Natural killer cell treated with Interleukin-12 subunit alpha and Interleukin-12 subunit beta and Interleukin-15 and Interleukin-18, amount 100 ng/mL, for 72 hours (primary cell): ENCODE measurements around the gene GPLD1. TPM values are rescaled to one million over a fixed set of nuclear protein-coding genes. Genes with fewer than 3 reads are reported as not detected.

ENCODE experiments used
- ATAC-seq, 2 donors: fragments of 150-1000 bp; cut with Tn5 transposase in 1 of 2; sonication (Bioruptor Pico), chemical (Tn5 transposase) in 1 of 2; 2 replicates each; pipeline ENCODE4 v1.10.0; 2021
- DNase-seq: peaks from one replicate; pipeline ENCODE4 v3.0.0; 2022; ENCODE audit warnings: low spot score
- H3K27ac Mint-ChIP-seq, 2 donors: 1 replicate in 1 of 2; 2 replicates in 1 of 2; pipeline ENCODE4 v1.8.0; 2022; ENCODE audit warnings: mixed read lengths in 2 of 2, mild to moderate bottlenecking in 1 of 2, moderate library complexity in 1 of 2
- H3K27me3 Mint-ChIP-seq, 2 donors: 1 replicate in 1 of 2; 2 replicates in 1 of 2; pipeline ENCODE4 v1.8.0; 2022; ENCODE audit warnings: mixed read lengths in 2 of 2
- H3K36me3 Mint-ChIP-seq: one replicate; pipeline ENCODE4 v1.8.0; 2022; ENCODE audit warnings: mixed read lengths
- H3K4me1 Mint-ChIP-seq, 2 donors: 1 replicate in 1 of 2; 2 replicates in 1 of 2; pipeline ENCODE4 v1.8.0; 2022; ENCODE audit warnings: low read depth in 2 of 2, mixed read lengths in 2 of 2, mild to moderate bottlenecking in 1 of 2
- H3K4me3 Mint-ChIP-seq: one replicate; pipeline ENCODE4 v1.8.0; 2022; ENCODE audit warnings: mixed read lengths
- H3K9me3 Mint-ChIP-seq: 2 replicates; pipeline ENCODE4 v1.8.0; 2022; ENCODE audit warnings: mixed read lengths
- total RNA-seq, 2 donors: library from RNA; stranded (reverse); gene quantifications; one replicate each; pipeline ENCODE4 v1.2.3, GENCODE V29; 2022

GPLD1 gene
- total RNA-seq, 2 donors from 2014 or later, result 0.45 to 0.81 TPM

GRCh38 chr6:24455061-24455460 is 34.3 kb downstream of the GPLD1 start:
- H3K27me3 Mint-ChIP-seq, result no peaks in the 10 kb centered on the region
- no peaks in the 10 kb centered on the region for H3K36me3 Mint-ChIP-seq
- no peak overlapping the region for H3K4me3 Mint-ChIP-seq
- no peak for DNase-seq
- no peak for ATAC-seq
- H3K9me3 Mint-ChIP-seq, result no peaks in the 10 kb centered on the region
- no peak overlapping the region for H3K27ac Mint-ChIP-seq
- H3K4me1 Mint-ChIP-seq, result no peaks in the 10 kb centered on the region

DNA sequence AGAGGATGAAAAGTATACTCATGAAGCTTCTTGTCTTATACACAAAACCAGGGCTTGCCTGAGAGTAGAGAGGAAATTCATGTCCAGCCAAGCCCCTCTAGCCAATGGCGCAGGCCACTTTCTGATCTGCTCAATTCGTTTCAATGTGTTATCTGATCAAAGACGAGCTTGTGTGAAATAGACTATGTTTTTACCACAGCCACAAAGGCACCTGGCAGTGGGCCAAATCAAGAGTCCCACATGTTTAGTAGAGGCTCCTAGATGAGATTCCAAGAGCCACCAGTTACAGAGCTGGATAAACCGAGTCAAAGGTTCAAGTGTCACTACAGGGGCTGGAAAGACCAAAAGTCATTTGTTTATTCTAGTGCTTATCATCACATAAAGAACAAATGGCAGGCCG is 34.9 kb downstream of the GPLD1 start:
- Mint-ChIP-seq H3K36me3 (no peaks in the 10 kb centered on the region), H3K9me3 (no peaks in the 10 kb centered on the region), H3K27me3 (no peaks in the 10 kb centered on the region), H3K4me3 (no peak overlapping the region), H3K4me1 (no peaks in the 10 kb centered on the region), H3K27ac (no peak overlapping the region)
- no peak for ATAC-seq
- DNase-seq, result no peak

DNA sequence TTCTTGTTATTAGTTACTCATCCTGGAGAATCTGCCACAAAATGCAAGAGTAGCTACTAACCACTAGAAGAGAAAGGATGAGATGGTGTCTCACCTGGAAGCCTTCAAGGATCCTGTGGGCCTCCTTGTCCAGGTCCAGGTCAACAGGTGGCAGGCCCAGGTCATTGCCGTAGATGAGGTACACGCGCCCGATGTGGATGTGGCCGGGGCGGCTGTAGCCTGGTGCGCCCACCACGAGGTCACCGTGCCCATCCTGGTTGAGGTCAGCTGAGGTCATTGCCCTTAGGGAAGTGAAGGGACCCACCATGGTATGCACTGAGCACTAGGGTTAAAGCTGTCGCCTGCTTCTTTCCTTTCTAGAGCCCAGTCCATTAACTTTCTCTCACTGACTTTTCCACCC is 35.5 kb downstream of the GPLD1 start:
- no peaks in the 10 kb centered on the region for H3K4me1 Mint-ChIP-seq
- H3K27me3 Mint-ChIP-seq, result no peaks in the 10 kb centered on the region
- ATAC-seq, result no peak
- H3K36me3 Mint-ChIP-seq, result no peaks in the 10 kb centered on the region
- H3K27ac Mint-ChIP-seq, result no peak overlapping the region
- H3K9me3 Mint-ChIP-seq, result no peaks in the 10 kb centered on the region
- H3K4me3 Mint-ChIP-seq, result no peak overlapping the region
- DNase-seq, result no peak

GRCh38 chr6:24451581-24452388 is 37.6 kb downstream of the GPLD1 start:
- Mint-ChIP-seq H3K9me3 (no peaks in the 10 kb centered on the region), H3K4me1 (no peaks in the 10 kb centered on the region), H3K36me3 (no peaks in the 10 kb centered on the region), H3K27me3 (no peaks in the 10 kb centered on the region), H3K4me3 (no peak overlapping the region), H3K27ac (no peak overlapping the region)
- DNase-seq (no peak), ATAC-seq (no peak)

DNA sequence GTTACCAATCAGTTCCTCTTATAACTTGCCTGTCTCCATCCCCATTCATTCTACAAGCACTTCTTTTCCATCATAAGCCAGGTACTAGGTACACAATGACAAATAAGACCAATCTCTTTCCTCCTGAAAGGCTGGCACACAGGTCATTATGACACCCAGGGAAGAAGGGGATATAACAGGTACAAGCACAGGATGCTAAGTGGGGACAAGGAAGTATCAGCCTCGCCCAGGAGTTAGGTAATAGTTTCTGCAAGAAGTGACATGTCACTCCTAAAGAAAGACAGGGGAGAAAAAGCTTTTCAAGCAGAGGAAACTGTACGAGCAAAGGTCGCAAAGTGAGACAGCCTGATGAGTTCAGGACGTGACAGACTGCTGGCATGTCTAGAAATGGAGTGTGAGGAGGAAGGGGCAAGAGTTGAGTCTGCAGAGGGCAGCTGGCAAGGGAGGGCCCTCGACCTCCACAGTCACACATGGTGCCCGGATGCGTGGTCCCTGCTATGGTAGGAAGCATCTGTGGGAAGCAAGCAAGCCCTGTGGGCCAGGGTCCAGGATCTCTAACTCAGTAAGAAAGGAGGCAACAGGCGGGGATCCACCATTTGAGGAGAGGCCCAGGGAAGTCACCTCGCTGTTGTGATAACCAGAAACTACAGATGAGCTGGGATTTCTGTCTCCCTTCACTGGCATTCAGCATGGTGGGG is 40.4 kb downstream of the GPLD1 start:
- Mint-ChIP-seq H3K9me3 (no peaks in the 10 kb centered on the region), H3K36me3 (no peaks in the 10 kb centered on the region), H3K27ac (no peak overlapping the region), H3K4me3 (no peak overlapping the region), H3K27me3 (no peaks in the 10 kb centered on the region), H3K4me1 (no peaks in the 10 kb centered on the region)
- no peak for DNase-seq
- no peak for ATAC-seq

GRCh38 chr6:24448396-24448795 is 41.0 kb downstream of the GPLD1 start:
- no peaks in the 10 kb centered on the region for H3K4me1 Mint-ChIP-seq
- H3K27me3 Mint-ChIP-seq, result no peaks in the 10 kb centered on the region
- H3K9me3 Mint-ChIP-seq, result no peaks in the 10 kb centered on the region
- no peaks in the 10 kb centered on the region for H3K36me3 Mint-ChIP-seq
- ATAC-seq, result no peak
- no peak overlapping the region for H3K4me3 Mint-ChIP-seq
- DNase-seq, result no peak
- no peak overlapping the region for H3K27ac Mint-ChIP-seq

GRCh38 chr6:24446670-24447069 is 42.7 kb downstream of the GPLD1 start:
- Mint-ChIP-seq H3K4me3 (no peak overlapping the region), H3K27ac (no peak overlapping the region), H3K36me3 (no peaks in the 10 kb centered on the region), H3K4me1 (no peaks in the 10 kb centered on the region), H3K27me3 (no peaks in the 10 kb centered on the region), H3K9me3 (no peaks in the 10 kb centered on the region)
- ATAC-seq, result no peak
- no peak for DNase-seq

- no peaks in the 10 kb centered on the region for H3K36me3 Mint-ChIP-seq
- no peaks in the 10 kb centered on the region for H3K27me3 Mint-ChIP-seq
- H3K27ac Mint-ChIP-seq, result no peak overlapping the region
- peak in 1 of 2 donors; percentile 20 for ATAC-seq
- DNase-seq, result no peak
- no peaks in the 10 kb centered on the region for H3K4me1 Mint-ChIP-seq
- no peak overlapping the region for H3K4me3 Mint-ChIP-seq
- no peaks in the 10 kb centered on the region for H3K9me3 Mint-ChIP-seq
Measured at GRCh38 chr6:24445704-24446103, 43.7 kb downstream of the GPLD1 start.

DNA sequence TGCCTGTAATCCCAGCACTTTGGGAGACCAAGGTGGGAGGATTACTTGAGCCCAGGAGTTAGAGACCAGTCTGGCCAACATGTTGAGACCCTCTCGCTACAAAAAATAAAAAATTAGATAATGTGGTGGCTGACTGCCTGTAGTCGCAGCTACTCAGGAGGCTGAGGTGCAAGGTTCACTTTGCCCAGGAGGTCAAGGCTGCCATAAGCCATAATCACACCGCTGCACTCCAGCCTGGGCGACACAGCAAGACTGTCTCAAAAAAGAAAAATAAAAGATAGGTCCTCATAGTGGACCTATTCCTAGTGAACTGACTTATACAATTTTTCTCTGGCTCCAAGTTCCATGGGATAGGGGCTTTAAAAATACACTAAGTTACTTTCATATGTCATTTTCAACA is 44.8 kb downstream of the GPLD1 start:
- ATAC-seq (no peak), DNase-seq (no peak)
- no peaks in the 10 kb centered on the region for H3K36me3 Mint-ChIP-seq
- no peak overlapping the region for H3K4me3 Mint-ChIP-seq
- H3K27me3 Mint-ChIP-seq, result no peaks in the 10 kb centered on the region
- no peaks in the 10 kb centered on the region for H3K4me1 Mint-ChIP-seq
- no peaks in the 10 kb centered on the region for H3K9me3 Mint-ChIP-seq
- no peak overlapping the region for H3K27ac Mint-ChIP-seq

GRCh38 chr6:24441599-24441904 is 47.8 kb downstream of the GPLD1 start:
- Mint-ChIP-seq H3K4me3 (no peak overlapping the region), H3K27ac (no peak overlapping the region), H3K4me1 (no peaks in the 10 kb centered on the region), H3K9me3 (no peaks in the 10 kb centered on the region), H3K36me3 (no peaks in the 10 kb centered on the region), H3K27me3 (no peaks in the 10 kb centered on the region)
- ATAC-seq (no peak), DNase-seq (no peak)

GRCh38 chr6:24440897-24441598 is 48.3 kb downstream of the GPLD1 start:
- no peaks in the 10 kb centered on the region for H3K36me3 Mint-ChIP-seq
- no peaks in the 10 kb centered on the region for H3K27me3 Mint-ChIP-seq
- no peaks in the 10 kb centered on the region for H3K9me3 Mint-ChIP-seq
- H3K4me1 Mint-ChIP-seq, result no peaks in the 10 kb centered on the region
- no peak for ATAC-seq
- no peak overlapping the region for H3K27ac Mint-ChIP-seq
- no peak for DNase-seq
- no peak overlapping the region for H3K4me3 Mint-ChIP-seq

GRCh38 chr6:24439858-24440539 is 49.4 kb downstream of the GPLD1 start:
- H3K27me3 Mint-ChIP-seq, result no peaks in the 10 kb centered on the region
- H3K9me3 Mint-ChIP-seq, result no peaks in the 10 kb centered on the region
- DNase-seq, result no peak
- no peaks in the 10 kb centered on the region for H3K36me3 Mint-ChIP-seq
- ATAC-seq, result no peak
- H3K27ac Mint-ChIP-seq, result no peak overlapping the region
- H3K4me1 Mint-ChIP-seq, result no peaks in the 10 kb centered on the region
- no peak overlapping the region for H3K4me3 Mint-ChIP-seq

DNA sequence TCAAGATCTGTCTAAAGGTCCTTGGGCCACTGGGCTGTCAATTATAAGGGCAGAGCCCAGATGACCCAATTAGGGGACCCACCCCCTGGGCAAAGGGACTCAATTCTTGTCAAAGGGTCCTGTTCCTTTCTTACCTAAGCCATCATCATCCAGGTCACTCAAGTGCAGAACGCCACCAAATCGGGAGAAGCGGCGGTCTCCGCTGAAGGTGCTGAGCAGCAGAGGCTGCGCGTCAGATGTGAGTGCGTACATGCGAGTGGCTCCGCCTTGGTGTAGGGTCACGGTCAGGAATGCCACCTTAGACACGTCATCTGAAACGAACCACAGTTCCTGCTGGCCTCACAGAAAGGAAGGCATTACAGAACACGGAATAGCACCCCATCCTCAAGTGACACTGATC is 52.4 kb downstream of the GPLD1 start:
- H3K36me3 Mint-ChIP-seq, result no peaks in the 10 kb centered on the region
- no peaks in the 10 kb centered on the region for H3K4me1 Mint-ChIP-seq
- no peaks in the 10 kb centered on the region for H3K9me3 Mint-ChIP-seq
- ATAC-seq, result no peak
- no peak overlapping the region for H3K4me3 Mint-ChIP-seq
- no peaks in the 10 kb centered on the region for H3K27me3 Mint-ChIP-seq
- H3K27ac Mint-ChIP-seq, result no peak overlapping the region
- no peak for DNase-seq

- Mint-ChIP-seq H3K27me3 (no peaks in the 10 kb centered on the region), H3K36me3 (no peaks in the 10 kb centered on the region), H3K27ac (peak overlapping the region in 1 of 2 donors; percentile 43), H3K4me3 (no peak overlapping the region), H3K4me1 (no peaks in the 10 kb centered on the region), H3K9me3 (no peaks in the 10 kb centered on the region)
- DNase-seq, result no peak
- no peak for ATAC-seq
Measured at GRCh38 chr6:24432611-24433010, 56.8 kb downstream of the GPLD1 start.
